Activated T-cell treated with anti-CD3 and anti-CD28 coated beads, Interleukin-2, amount 50 U/mL, for 24 hours (primary cell): ENCODE data around the gene PEX11A.
A peak's percentile ranks its signal among the peaks of the same experiment; 100 is the strongest.

ENCODE experiments used
- DNase-seq: peaks from one replicate; pipeline ENCODE4 v3.0.0-alpha.2; 2020
- H3K27ac Mint-ChIP-seq: 2 replicates; pipeline ENCODE4 v1.8.0; 2020; ENCODE audit warnings: mild to moderate bottlenecking, mixed read lengths
- H3K27me3 Mint-ChIP-seq: 2 replicates; pipeline ENCODE4 v1.8.0; 2020; ENCODE audit warnings: mixed read lengths
- H3K36me3 Mint-ChIP-seq: 2 replicates; pipeline ENCODE4 v1.8.0; 2020; ENCODE audit warnings: low read depth, mixed read lengths
- H3K4me1 Mint-ChIP-seq: 2 replicates; pipeline ENCODE4 v1.8.0; 2020; ENCODE audit warnings: low read depth, mixed read lengths
- H3K4me3 Mint-ChIP-seq: 2 replicates; pipeline ENCODE4 v1.8.0; 2020; ENCODE audit warnings: mild to moderate bottlenecking, moderate library complexity, mixed read lengths
- H3K9me3 Mint-ChIP-seq: 2 replicates; pipeline ENCODE4 v1.8.0; 2020; ENCODE audit warnings: mixed read lengths

PEX11A gene

DNA sequence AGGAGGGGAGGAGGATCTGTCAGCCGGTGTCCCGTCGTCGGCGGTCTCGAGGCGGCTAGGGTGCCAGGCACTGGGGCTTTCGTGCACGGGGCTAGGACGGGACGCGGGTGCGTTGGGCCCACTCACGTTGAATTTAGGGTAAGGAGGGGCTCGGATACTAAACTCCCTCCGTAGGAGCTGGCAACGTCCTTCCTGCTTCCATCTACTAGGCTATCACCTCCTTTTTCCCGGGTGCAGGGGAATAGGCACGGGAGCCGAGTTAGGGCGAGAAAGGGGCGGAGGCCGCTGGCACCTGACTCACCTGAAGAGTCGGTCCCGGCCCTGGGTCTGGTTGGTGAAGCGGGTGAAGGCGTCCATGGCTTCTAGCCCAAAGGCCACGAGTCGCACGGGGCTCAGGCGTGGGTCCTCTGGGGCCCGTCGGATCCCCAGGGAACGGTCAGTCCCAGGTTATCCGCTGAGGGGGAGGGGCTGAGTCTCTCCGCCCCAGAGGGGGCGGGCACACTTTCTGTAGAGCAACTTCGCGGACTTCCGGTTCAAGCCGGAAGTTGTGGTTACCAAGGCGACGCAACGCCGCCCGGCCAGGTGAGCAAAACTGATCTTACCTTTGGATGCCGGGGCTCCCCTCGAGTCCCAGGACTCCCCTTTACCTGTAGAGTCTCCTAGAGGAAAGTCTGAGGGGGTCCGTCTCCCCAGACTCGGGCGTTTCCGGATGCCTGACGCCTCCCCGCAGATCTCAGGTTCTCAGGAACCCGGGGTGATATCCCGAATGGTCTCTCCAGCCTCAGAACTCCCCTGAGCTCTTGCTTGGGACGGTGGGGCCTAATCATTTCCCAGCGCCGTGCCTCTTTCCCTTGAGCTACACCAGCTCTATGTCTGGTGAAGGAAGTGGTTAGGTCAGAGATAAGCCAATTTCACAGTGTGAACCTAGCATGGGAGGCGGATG is at the start of gene PEX11A, which contains the start of gene WDR93:
TSS of gene PEX11A (minus strand) at position 479 of the 943 bp plus-strand sequence. CDS start at position 357, 122 bp downstream.
TSS of gene WDR93 (plus strand) at position 536 of the 943 bp plus-strand sequence. CDS start 10,936 bp downstream, outside the sequence.
- Mint-ChIP-seq H3K27ac (peak within 1 kb of the TSS; percentile 81), H3K27me3 (no peaks in the 10 kb centered on the region), H3K36me3 (peaks cover 10% of the 10 kb centered on the region), H3K4me3 (peak within 1 kb of the TSS; percentile 88), H3K4me1 (peaks cover 18% of the 10 kb centered on the region), H3K9me3 (no peaks in the 10 kb centered on the region)
- peak; percentile 88 for DNase-seq

- Mint-ChIP-seq H3K4me1 (peaks cover 1% of the 10 kb centered on the region), H3K4me3 (no peak overlapping the region), H3K27ac (no peak overlapping the region), H3K27me3 (peaks cover 13% of the 10 kb centered on the region), H3K36me3 (no peaks in the 10 kb centered on the region), H3K9me3 (no peaks in the 10 kb centered on the region)
- peak; percentile 56 for DNase-seq
These were observed 49.6 kb upstream of the PEX11A start for GRCh38 chr15:89740137-89740536.

DNA sequence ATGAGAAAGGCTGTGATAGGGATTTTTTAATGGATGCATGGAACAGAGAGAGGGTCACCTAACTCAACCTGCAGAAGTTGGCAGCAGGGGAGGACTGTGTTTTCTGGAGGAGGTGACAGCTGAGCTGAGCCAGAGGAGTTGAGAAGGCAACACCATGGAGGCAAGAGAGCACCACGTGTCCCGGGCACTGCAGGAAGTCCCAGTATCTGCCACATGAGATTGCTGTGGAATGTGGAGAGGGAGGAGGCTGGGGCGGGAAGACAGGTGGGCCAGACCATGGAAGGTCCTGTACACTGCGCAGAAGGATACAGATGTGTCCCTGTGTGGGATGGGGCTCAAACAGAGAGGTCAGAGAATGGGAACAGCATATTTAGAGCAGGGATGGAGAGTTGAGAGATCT is 45.2 kb upstream of the PEX11A start:
- Mint-ChIP-seq H3K27me3 (peaks cover 20% of the 10 kb centered on the region), H3K36me3 (no peaks in the 10 kb centered on the region), H3K9me3 (no peaks in the 10 kb centered on the region), H3K27ac (no peak overlapping the region), H3K4me1 (peaks cover 1% of the 10 kb centered on the region), H3K4me3 (no peak overlapping the region)
- no peak for DNase-seq

GRCh38 chr15:89732451-89733172 is 42.1 kb upstream of the PEX11A start:
- H3K27ac Mint-ChIP-seq: no peak overlapping the region
- no peaks in the 10 kb centered on the region for H3K9me3 Mint-ChIP-seq
- no peaks in the 10 kb centered on the region for H3K36me3 Mint-ChIP-seq
- H3K4me1 Mint-ChIP-seq: no peaks in the 10 kb centered on the region
- no peak overlapping the region for H3K4me3 Mint-ChIP-seq
- peaks cover 20% of the 10 kb centered on the region for H3K27me3 Mint-ChIP-seq
- DNase-seq: no peak

DNA sequence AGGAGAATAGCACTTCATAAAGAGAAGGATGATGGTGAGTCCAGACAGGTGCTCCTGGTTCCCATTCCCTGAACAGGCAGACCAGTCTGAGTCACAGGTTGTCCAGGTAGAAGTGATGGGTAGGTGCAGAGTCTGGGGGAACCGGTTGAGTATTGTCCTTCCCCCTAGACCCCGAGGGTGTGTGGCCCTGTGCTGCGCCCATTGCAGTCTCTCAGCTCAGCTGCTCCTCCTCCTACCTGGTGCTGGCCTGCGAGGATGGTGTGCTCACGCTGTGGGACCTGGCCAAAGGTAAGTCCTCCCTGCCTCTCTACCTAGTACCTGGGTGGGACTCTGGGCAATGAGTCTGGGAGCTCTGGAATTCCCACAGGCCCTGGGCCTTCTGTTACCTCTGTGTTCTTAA is 40.7 kb upstream of the PEX11A start:
- Mint-ChIP-seq H3K9me3 (no peaks in the 10 kb centered on the region), H3K27me3 (peaks cover 17% of the 10 kb centered on the region), H3K4me3 (no peak overlapping the region), H3K4me1 (no peaks in the 10 kb centered on the region), H3K27ac (no peak overlapping the region), H3K36me3 (no peaks in the 10 kb centered on the region)
- no peak for DNase-seq

- no peaks in the 10 kb centered on the region for H3K27me3 Mint-ChIP-seq
- DNase-seq: no peak
These were observed 37.7 kb upstream of the PEX11A start for GRCh38 chr15:89728254-89728653.

GRCh38 chr15:89725064-89725463 is 34.5 kb upstream of the PEX11A start:
- H3K4me1 Mint-ChIP-seq: no peaks in the 10 kb centered on the region

More at GRCh38 chr15:89728254-89728653, 37.7 kb upstream of the PEX11A start:
- H3K27ac Mint-ChIP-seq: no peak overlapping the region
- H3K4me1 Mint-ChIP-seq: no peaks in the 10 kb centered on the region
- no peaks in the 10 kb centered on the region for H3K36me3 Mint-ChIP-seq
- H3K4me3 Mint-ChIP-seq: no peak overlapping the region
- H3K9me3 Mint-ChIP-seq: peaks cover 3% of the 10 kb centered on the region

DNA sequence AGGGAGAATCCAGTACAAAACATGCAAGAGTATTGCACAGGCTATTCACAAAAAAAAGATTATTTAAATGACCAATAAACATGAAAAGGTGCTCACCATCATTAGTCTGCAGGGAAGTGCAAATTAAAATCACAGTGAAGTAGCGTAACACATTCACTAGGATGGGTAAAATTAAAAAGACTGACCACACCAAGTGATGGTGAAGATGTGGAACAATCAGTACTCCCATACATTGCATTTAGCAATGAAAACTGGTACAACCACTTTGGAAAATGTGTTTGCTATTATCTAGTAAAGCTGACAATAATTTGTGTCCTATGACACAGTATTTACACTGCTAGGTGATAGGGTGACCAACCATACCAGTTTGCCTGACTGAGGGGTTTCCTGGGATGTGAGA is 34.1 kb upstream of the PEX11A start:
- peaks cover 3% of the 10 kb centered on the region for H3K9me3 Mint-ChIP-seq
- H3K27me3 Mint-ChIP-seq: peaks cover 5% of the 10 kb centered on the region
- H3K4me1 Mint-ChIP-seq: no peaks in the 10 kb centered on the region
- no peak overlapping the region for H3K27ac Mint-ChIP-seq
- DNase-seq: no peak
- H3K4me3 Mint-ChIP-seq: no peak overlapping the region
- no peaks in the 10 kb centered on the region for H3K36me3 Mint-ChIP-seq

More at GRCh38 chr15:89725064-89725463, 34.5 kb upstream of the PEX11A start:
- Mint-ChIP-seq H3K27me3 (peaks cover 5% of the 10 kb centered on the region), H3K27ac (no peak overlapping the region), H3K9me3 (peaks cover 3% of the 10 kb centered on the region), H3K36me3 (no peaks in the 10 kb centered on the region), H3K4me3 (no peak overlapping the region)
- DNase-seq: no peak

DNA sequence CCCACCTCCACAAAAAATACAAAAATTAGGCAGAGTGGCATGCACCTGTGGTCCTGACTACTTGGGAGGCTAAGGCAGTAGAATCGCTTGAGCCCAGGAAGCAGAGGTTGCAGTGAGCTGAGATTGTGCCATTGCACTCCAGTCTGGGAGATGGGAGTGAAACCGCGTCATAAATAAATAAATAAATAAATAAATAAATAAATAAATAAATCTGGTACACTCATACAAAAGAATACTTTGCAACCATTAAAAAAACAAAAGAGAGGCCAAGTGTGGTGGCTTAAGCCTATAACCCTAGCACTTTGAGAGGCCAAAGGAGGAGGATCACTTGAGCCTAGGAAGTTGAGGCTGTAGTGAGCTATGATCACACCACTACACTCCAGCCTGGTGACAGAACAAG is 32.5 kb upstream of the PEX11A start:
- Mint-ChIP-seq H3K27me3 (peaks cover 5% of the 10 kb centered on the region), H3K27ac (no peak overlapping the region), H3K36me3 (no peaks in the 10 kb centered on the region), H3K4me1 (no peaks in the 10 kb centered on the region), H3K4me3 (no peak overlapping the region), H3K9me3 (peaks cover 3% of the 10 kb centered on the region)
- DNase-seq: no peak

- H3K4me3 Mint-ChIP-seq: no peak overlapping the region
- no peak overlapping the region for H3K27ac Mint-ChIP-seq
- no peaks in the 10 kb centered on the region for H3K36me3 Mint-ChIP-seq
- H3K4me1 Mint-ChIP-seq: no peaks in the 10 kb centered on the region
- no peaks in the 10 kb centered on the region for H3K9me3 Mint-ChIP-seq
- H3K27me3 Mint-ChIP-seq: peaks cover 2% of the 10 kb centered on the region
- DNase-seq: no peak
These were observed 24.2 kb upstream of the PEX11A start for GRCh38 chr15:89714775-89715174.

DNA sequence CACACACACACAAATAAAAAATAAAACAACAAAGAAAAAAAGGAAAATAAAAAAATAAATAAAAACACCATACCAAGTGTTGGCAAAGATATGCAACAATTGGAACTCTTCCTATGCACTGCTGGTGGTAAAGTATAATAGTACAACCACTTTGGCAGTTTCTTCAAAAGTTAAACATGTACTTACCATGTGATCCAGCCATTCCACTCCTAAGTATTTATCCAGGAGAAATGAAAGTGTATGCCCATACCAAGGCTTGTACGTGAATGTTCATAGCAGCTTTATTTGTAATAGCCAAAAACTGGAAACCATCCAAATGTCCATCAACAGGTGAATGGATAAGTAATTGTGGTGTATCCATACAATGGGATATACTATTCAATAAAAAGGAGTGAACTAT is 17.0 kb upstream of the PEX11A start:
- H3K4me1 Mint-ChIP-seq: no peaks in the 10 kb centered on the region
- H3K9me3 Mint-ChIP-seq: no peaks in the 10 kb centered on the region
- no peak overlapping the region for H3K27ac Mint-ChIP-seq
- H3K36me3 Mint-ChIP-seq: no peaks in the 10 kb centered on the region
- H3K4me3 Mint-ChIP-seq: no peak overlapping the region
- H3K27me3 Mint-ChIP-seq: peaks cover 24% of the 10 kb centered on the region
- DNase-seq: no peak

DNA sequence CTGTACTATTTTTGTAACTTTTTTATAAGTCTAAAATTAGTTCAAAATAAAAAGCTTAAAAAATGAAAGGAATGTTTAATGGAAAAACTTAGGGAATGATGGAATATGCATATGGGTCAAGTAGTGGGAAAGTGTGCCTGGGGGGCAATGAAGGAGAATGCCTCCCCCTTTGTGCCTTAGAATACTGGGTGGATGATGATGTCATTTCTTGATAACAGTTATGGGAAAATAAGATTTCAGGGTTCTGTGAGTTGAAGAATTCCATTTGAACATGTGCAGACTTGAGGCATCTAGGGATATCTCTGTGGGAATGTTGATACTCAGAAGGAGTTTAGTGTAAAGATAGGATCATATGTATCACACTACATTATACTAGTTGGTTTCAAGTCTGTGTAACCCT is 13.9 kb upstream of the PEX11A start:
- Mint-ChIP-seq H3K9me3 (no peaks in the 10 kb centered on the region), H3K36me3 (no peaks in the 10 kb centered on the region), H3K4me1 (no peaks in the 10 kb centered on the region), H3K27ac (no peak overlapping the region), H3K4me3 (no peak overlapping the region), H3K27me3 (peaks cover 34% of the 10 kb centered on the region)
- no peak for DNase-seq

- Mint-ChIP-seq H3K4me3 (no peak overlapping the region), H3K27me3 (peaks cover 3% of the 10 kb centered on the region), H3K4me1 (peaks cover 13% of the 10 kb centered on the region), H3K36me3 (peaks cover 7% of the 10 kb centered on the region), H3K9me3 (no peaks in the 10 kb centered on the region), H3K27ac (no peak overlapping the region)
- DNase-seq: no peak
These were observed 4.6 kb upstream of the PEX11A start for GRCh38 chr15:89695198-89695597.

DNA sequence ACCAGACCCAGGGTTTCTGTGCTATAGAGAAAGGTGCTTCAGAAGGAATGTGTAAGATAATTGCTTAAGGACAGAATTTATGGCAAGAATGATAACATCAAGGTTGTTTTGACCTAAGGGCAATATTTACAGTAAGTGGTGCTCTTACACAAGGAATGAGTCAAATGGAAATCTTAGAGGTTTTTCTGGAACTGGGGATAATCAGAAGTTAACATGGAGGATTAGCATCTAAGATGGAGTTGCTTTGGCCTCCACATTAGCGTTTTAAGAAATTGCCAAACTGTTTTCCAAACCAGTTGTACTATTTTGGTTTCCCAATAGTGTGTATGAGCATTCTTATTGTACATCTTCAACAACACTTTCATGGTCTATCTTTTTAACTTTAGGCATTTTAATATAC is 3.1 kb upstream of the PEX11A start:
- H3K4me1 Mint-ChIP-seq: peaks cover 18% of the 10 kb centered on the region
- no peaks in the 10 kb centered on the region for H3K9me3 Mint-ChIP-seq
- peaks cover 3% of the 10 kb centered on the region for H3K27me3 Mint-ChIP-seq
- DNase-seq: no peak
- H3K36me3 Mint-ChIP-seq: peaks cover 9% of the 10 kb centered on the region
- H3K27ac Mint-ChIP-seq: no peak overlapping the region
- no peak overlapping the region for H3K4me3 Mint-ChIP-seq

DNA sequence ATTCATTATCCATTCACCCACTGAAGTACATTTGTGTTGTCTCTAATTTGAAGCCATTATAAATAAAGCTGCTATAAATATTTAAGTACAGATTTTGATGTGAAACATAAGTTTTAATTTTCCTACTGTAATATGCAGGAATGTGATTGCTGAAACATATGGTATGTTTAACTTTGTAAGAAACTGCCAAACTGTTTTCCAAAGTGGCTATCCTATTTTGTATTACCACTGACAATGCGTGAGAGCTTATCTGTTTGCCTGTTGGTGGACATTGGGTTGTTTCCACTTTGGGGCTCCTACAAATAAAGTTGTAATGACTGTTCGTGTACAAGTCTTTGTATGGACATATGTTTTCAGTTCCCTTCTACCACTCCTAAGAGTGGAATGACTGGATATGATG is 2.5 kb upstream of the PEX11A start:
- Mint-ChIP-seq H3K36me3 (peaks cover 9% of the 10 kb centered on the region), H3K27ac (no peak overlapping the region), H3K4me1 (peaks cover 18% of the 10 kb centered on the region), H3K27me3 (peaks cover 3% of the 10 kb centered on the region), H3K9me3 (no peaks in the 10 kb centered on the region), H3K4me3 (no peak overlapping the region)
- DNase-seq: no peak
